T-helper 17 cell (primary cell): ENCODE measurements around the gene KRT74. TPM values are rescaled to one million over a fixed set of nuclear protein-coding genes. Genes with fewer than 3 reads are reported as not detected.

Experiments used
- ATAC-seq: fragments of 150-1000 bp; cut with Tn5 transposase; 2 replicates; pipeline ENCODE4 v1.10.0; 2021; ENCODE audit warnings: mild to moderate bottlenecking, moderate library complexity
- DNase-seq, 3 donors: peaks; one replicate each; pipeline versions ENCODE4 v3.0.0 to v3.0.0-alpha.2; 2020 to 2021
- H3K9me3 ChIP-seq: one replicate; pipeline ENCODE4 v1.7.0; 2013; ENCODE audit warnings: low read length, mild to moderate bottlenecking; ENCODE audit not compliant: control insufficient read depth, poor library complexity, severe bottlenecking
- H3K27ac Mint-ChIP-seq: one replicate; pipeline ENCODE4 v1.8.0; 2022; ENCODE audit warnings: mild to moderate bottlenecking, moderate library complexity, mixed read lengths
- H3K27me3 Mint-ChIP-seq: one replicate; pipeline ENCODE4 v1.8.0; 2022; ENCODE audit warnings: mixed read lengths
- H3K36me3 Mint-ChIP-seq: one replicate; pipeline ENCODE4 v1.8.0; 2022; ENCODE audit warnings: low read depth, mixed read lengths
- H3K4me1 Mint-ChIP-seq: one replicate; pipeline ENCODE4 v1.8.0; 2022; ENCODE audit warnings: mild to moderate bottlenecking, mixed read lengths
- H3K4me3 Mint-ChIP-seq: one replicate; pipeline ENCODE4 v1.8.0; 2022; ENCODE audit warnings: mild to moderate bottlenecking, moderate library complexity, mixed read lengths
- total RNA-seq, 4 donors: library from RNA in 2 of 4; stranded (reverse) in 2 of 4; gene quantifications; one replicate each; pipeline ENCODE4 v1.2.3 and lab custom pipeline; 2022 to 2026

The KRT74 gene
- total RNA-seq = not detected
- 0 reads per million in 2 donors for total RNA-seq (lab: John Stamatoyannopoulos, UW)

DNA sequence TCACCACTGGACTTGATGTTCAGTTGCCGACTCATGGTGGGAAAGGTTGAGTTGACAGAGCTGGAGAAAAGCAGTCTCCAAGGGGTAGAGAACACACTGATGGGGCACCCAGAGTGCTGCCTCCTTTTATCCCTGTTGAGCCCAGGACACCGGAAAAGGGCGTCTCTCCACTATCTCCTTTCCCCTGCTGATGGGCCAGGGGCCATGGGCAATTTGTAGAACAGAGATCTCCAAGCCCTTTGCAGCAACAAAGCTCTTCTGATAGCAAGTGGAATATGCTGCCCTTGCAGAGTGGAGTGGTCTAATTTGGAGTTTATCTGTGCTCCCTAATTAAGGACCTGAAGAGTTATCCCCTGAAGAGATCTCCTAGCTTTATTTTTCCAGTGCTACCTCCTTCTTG, at the start of gene KRT74:
TSS of gene KRT74 (minus strand) at position 101 of the 400 bp plus-strand sequence. CDS start at position 35, 66 bp downstream.
- Mint-ChIP-seq H3K36me3 (peaks cover 4% of the 10 kb centered on the region), H3K4me1 (peaks cover 4% of the 10 kb centered on the region), H3K27me3 (peaks cover 53% of the 10 kb centered on the region), H3K4me3 (no peak within 1 kb of the TSS), H3K27ac (no peak within 1 kb of the TSS)
- no peaks in the 10 kb centered on the region for H3K9me3 ChIP-seq
- no peak for ATAC-seq
- no peak for DNase-seq

DNA sequence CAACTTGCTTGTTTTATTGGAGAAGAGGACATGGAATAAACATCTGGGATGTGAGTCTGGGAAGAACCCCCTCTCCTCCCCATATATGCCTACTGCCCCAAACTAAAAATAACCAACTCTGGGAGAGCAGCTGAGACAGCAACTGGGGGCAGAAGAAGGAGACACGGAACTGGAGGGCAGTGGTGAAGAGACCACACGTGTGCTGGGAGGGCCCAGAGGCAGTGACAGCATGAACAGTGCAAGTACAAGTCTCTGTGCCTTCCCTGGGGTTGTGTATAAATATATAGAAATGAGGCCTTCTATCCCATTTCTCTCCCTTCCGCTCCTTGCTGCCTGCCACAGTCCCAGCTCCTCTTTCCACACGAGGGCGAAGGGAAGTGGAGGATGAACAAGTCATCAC, 48.7 kb upstream of the KRT74 start:
- H3K4me3 Mint-ChIP-seq = no peak overlapping the region
- H3K27ac Mint-ChIP-seq = no peak overlapping the region
- no peak for ATAC-seq
- peaks cover 7% of the 10 kb centered on the region for H3K36me3 Mint-ChIP-seq
- no peaks in the 10 kb centered on the region for H3K9me3 ChIP-seq
- peaks cover 29% of the 10 kb centered on the region for H3K27me3 Mint-ChIP-seq
- H3K4me1 Mint-ChIP-seq = peaks cover 5% of the 10 kb centered on the region
- DNase-seq = no peak

DNA sequence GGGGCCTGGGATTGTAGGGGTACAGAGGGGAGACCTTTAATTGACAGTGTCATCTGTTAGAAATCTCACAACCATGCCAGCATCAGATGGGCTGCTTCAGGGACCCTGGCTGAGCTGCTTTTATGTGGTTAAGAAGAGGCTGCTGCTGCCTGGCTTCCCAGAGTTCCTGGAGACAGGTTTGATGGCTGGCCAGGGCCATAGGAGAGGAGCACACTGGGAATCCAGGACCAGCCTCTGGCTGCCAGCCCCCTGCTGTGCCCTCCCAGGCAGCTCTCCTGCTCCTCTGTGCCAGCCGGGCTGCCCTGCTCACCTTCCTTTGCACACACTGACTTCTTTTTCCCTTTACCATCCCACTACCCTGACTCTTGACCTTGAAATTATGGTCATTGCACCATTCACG, 45.2 kb upstream of the KRT74 start:
- Mint-ChIP-seq H3K4me3 (no peak overlapping the region), H3K27ac (no peak overlapping the region), H3K4me1 (peaks cover 21% of the 10 kb centered on the region), H3K27me3 (peaks cover 48% of the 10 kb centered on the region), H3K36me3 (peaks cover 9% of the 10 kb centered on the region)
- ATAC-seq (no peak), DNase-seq (no peak)
- H3K9me3 ChIP-seq = no peaks in the 10 kb centered on the region

DNA sequence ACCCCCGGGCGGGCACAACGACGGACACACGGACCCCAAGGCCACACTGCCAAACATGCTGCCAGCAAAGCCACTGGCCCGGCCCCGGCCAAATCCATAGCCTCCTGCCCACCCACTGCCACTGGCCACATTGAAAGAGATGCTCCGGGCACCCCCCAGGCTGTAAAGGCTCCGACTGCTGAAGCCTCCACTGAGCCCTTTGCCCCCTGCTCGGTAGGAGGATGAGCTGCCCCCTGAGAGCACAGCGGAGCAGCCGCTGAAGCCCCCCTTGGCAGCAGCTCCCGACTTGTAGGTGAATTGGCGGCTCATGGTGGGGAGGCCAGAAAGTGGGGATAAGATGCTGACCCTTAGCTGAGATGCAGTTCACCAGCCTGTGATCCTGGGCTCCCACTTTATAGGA, 44.6 kb upstream of the KRT74 start, which contains the start of gene KRT73:
TSS of gene KRT73 (minus strand) at position 344 of the 400 bp plus-strand sequence. CDS start at position 309, 35 bp downstream.
- Mint-ChIP-seq H3K27me3 (peaks cover 48% of the 10 kb centered on the region), H3K36me3 (peaks cover 9% of the 10 kb centered on the region), H3K4me1 (peaks cover 24% of the 10 kb centered on the region), H3K27ac (no peak within 1 kb of the TSS), H3K4me3 (no peak within 1 kb of the TSS)
- no peak for DNase-seq
- H3K9me3 ChIP-seq = no peaks in the 10 kb centered on the region
- no peak for ATAC-seq

DNA sequence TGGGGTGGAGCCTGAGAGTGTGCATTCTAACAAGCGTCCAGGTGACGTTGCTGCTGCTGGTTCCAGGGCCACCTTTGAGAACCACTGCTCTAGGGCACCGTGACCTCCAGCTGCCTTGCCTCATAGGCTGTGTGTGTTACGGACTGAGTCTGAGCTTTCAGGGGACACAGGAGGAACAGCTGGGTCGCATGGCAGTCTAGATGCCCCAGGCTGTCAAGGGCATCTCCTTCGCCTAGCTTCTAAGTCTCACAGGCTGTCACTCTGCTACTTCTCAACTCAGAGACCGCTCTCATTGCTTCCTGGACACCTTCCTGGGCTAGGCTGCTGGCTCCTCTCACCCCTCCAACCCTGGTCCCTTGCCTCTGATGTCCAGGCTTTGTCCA, 43.8 kb upstream of the KRT74 start:
- peaks cover 24% of the 10 kb centered on the region for H3K4me1 Mint-ChIP-seq

DNA sequence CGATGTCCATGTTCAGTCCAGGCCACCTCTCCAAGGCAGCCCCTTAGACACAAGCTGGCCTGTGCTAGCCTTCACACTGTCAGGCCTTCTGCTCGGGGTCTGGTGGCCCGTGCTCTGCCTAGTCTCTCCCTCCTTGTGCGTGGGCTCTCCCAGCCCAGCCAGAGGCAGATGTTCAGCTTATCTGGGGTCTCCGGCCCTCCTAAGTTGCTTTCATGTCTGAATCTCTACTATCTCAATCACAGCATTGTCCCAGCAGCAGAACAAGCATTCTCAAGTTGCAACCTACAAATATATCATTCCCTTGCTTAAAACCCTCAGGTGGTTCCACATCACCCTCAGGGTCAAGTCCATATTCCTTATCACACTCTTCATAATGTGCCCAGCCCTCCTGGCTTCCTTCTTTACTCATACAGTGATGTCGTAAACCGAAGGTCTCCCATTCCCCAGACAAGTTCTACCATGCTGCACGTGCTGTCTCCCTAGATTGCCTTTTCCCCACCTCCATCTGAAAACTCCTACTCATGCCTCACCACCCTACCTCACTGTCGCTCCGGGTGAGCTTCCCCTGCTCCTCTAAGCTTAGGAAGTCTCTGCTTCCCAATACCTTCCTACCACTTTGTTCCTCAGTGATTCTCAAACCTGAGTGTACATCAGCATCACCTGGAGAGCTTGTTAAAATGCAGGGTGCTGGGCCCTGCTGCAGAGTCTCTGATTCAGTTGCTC, 43.2 kb upstream of the KRT74 start:
- Mint-ChIP-seq H3K36me3 (peaks cover 7% of the 10 kb centered on the region), H3K4me1 (peaks cover 24% of the 10 kb centered on the region), H3K27me3 (peaks cover 49% of the 10 kb centered on the region), H3K4me3 (no peak overlapping the region), H3K27ac (no peak overlapping the region)
- no peak for DNase-seq
- H3K9me3 ChIP-seq = no peaks in the 10 kb centered on the region
- ATAC-seq = no peak

More for the DNA sequence above, 43.8 kb upstream of the KRT74 start:
- DNase-seq = no peak
- Mint-ChIP-seq H3K4me3 (no peak overlapping the region), H3K27me3 (peaks cover 48% of the 10 kb centered on the region), H3K36me3 (peaks cover 7% of the 10 kb centered on the region), H3K27ac (no peak overlapping the region)
- no peak for ATAC-seq
- H3K9me3 ChIP-seq = no peaks in the 10 kb centered on the region

DNA sequence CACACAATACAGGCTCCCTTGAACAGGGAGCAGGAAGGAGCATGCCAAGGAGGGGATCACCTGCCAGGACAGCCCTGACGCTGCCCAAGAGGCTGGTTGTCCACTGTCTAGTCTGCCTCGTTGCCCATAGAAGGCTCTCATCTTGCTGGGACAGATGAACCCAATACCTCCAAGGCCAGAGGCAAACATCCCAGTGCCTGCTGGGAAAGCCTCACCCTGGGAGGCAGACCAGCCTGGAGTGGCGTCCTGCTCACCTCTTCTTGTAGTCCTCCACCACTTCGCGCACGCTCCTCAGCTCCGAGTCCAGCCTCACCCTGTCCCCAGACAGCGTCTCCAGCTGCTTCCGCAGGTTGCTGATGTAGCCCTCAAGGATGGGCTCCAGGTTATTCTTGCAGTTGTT, 42.3 kb upstream of the KRT74 start:
- no peak overlapping the region for H3K4me3 Mint-ChIP-seq

DNA sequence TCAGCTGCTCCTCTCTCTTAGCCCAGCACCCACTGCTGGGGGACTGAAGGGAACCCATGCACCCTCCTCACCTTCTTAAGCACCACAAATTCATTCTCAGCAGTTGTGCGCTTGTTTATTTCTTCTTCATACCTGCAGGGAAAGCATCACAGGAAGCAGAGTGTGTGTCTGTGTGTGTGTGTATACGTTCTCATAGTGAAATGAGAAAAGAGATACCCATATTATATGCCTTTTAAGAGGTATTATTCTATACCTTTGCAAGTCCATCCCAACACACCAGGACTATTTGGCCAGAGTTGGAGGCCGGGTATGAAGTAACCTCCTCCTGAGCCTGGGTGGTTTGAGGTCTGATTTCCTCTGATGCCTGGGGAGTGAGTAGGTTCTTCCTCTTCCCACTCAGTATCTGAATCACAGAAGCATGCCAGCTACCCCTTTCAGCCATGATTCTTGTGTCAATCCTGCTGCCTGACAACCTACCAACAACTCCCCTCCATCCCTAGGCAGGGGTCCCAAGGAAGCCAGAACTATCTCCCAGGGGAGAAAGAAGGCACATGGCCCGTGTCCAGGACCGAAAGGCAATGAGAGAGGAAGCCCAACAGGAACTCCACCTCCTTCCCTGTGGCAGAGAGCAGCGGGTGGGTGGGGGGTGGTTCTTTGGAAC, 41.7 kb upstream of the KRT74 start:
- H3K4me1 Mint-ChIP-seq = peaks cover 31% of the 10 kb centered on the region
- ATAC-seq = peak; percentile 27
- no peak for DNase-seq
- H3K4me3 Mint-ChIP-seq = no peak overlapping the region
- no peaks in the 10 kb centered on the region for H3K9me3 ChIP-seq
- peak overlapping the region; percentile 91 for H3K27ac Mint-ChIP-seq
- H3K27me3 Mint-ChIP-seq = peaks cover 37% of the 10 kb centered on the region
- H3K36me3 Mint-ChIP-seq = peaks cover 2% of the 10 kb centered on the region

More for the DNA sequence above, 42.3 kb upstream of the KRT74 start:
- no peak for DNase-seq
- no peak for ATAC-seq
- H3K4me1 Mint-ChIP-seq = peaks cover 28% of the 10 kb centered on the region
- H3K27ac Mint-ChIP-seq = peak overlapping the region; percentile 91
- H3K9me3 ChIP-seq = no peaks in the 10 kb centered on the region
- peaks cover 7% of the 10 kb centered on the region for H3K36me3 Mint-ChIP-seq
- peaks cover 43% of the 10 kb centered on the region for H3K27me3 Mint-ChIP-seq

DNA sequence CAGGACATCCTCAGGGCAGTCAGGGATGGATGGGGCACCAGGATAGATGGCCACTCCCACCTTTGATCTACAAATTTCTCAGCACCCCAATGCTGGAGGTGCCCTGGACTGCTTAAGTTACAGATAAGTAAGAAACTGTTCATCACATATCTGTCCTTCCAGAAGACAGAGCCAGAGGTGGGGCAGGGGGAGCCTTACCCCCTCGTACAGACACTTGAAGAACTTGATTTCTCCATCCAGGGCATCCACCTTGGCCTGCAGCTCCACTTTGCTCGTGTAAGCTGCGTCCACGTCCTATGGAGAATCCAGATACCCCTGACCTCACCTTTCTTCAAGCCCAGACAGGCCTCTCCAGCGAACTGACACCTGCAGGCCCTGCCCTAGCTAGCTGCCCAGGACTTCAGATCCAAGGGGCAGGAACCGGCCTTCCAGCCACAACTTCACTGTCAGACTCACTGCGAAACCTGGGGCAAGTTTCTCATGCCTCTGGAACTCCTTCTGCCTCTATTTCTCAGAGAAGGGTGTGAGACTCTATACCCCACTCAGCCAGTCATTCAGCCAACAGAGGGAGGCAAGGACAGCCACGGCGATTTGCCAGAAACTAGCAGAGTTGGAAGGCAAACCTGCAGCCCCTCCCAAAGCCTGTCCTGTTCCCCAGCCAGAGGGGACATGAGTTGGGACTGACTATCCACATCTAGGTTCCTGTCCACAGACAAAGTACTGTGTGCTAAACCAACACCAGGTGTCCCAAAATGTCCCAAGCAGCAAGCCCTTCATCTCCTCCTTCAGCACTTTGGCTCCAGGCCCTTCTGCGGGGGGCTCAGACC, 41.0 kb upstream of the KRT74 start:
- Mint-ChIP-seq H3K27ac (peak overlapping the region; percentile 91), H3K4me3 (no peak overlapping the region), H3K27me3 (peaks cover 37% of the 10 kb centered on the region), H3K4me1 (peaks cover 31% of the 10 kb centered on the region), H3K36me3 (peaks cover 2% of the 10 kb centered on the region)
- no peak for DNase-seq
- no peak for ATAC-seq
- no peaks in the 10 kb centered on the region for H3K9me3 ChIP-seq

DNA sequence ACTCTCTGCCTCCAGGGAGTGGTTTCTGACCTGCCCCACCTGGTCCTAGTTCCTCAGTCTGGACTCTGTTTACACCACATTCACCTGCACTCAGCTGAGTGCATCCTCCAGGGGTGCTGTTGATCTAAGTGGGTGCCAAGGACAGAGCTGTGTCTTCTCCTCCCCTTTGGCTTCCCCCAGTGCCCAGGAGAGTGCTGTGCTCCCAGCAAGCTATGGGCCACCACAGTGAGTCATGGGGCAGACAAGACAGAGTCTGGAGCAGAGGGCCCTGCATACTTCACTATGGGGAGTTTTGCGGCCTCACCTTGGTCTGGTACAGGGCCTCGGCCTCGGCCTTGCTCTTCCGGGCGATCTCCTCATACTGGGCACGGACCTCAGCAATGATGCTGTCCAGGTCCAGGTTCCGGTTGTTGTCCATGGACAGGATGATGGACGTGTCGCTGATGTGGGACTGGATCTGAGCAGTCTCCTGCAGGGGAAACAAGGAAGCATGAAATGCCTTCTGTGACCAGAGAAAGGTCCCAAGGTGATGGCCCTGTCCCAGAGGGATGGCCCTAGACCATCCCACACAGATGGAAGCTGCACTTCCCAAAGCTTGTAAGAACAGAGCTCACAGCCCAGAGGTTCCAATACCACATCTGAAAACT, 39.9 kb upstream of the KRT74 start:
- ATAC-seq (no peak), DNase-seq (no peak)
- Mint-ChIP-seq H3K4me3 (no peak overlapping the region), H3K4me1 (peaks cover 36% of the 10 kb centered on the region), H3K27me3 (peaks cover 37% of the 10 kb centered on the region), H3K27ac (peak overlapping the region; percentile 91), H3K36me3 (peaks cover 2% of the 10 kb centered on the region)
- H3K9me3 ChIP-seq = no peaks in the 10 kb centered on the region

DNA sequence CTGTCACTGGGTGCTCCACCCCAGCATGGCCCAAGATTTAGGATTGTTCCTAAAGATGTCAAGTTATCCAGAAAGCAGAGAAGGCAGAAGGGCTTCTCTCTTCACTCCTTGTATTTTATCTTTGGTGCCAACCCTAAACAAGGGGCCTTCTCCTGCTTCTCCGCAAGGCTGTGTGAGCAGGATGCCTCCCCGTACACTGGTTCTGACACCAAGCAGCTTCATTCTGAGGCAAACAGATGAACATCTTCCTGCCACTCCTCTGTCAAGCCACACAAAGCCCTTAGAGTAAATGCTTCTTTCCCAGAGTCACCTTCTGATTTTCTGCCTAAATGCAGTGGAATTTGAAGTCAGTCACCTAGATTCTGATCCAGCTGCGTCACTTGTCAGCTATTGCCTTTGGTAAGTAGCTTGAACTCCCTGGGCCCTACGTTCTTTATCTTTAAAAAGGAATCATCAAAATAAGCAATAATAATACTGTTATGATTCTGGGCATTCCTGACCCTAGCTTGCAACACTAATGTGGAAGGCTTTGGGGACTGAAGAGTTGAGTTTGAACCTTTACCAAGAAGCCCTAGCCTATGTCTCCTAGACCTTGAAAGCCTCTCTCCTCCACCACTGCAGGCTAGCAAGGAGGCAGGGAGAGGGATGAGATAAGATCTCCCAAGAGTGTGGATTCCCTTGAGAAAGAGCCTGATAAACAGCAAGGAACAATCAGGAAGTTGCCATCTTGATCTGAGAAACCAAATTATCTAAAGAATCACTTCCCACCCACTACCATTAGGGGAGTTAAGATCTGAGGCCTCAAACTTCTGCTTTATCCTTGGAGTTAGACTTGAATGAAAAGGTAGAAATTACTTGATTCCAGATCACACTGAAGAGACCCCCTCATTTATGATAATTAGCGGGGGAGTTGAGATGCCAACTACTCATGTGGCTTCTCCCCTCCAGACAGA, 39.1 kb upstream of the KRT74 start:
- H3K36me3 Mint-ChIP-seq = peaks cover 2% of the 10 kb centered on the region
- H3K27me3 Mint-ChIP-seq = peaks cover 37% of the 10 kb centered on the region
- H3K9me3 ChIP-seq = no peaks in the 10 kb centered on the region
- ATAC-seq (no peak), DNase-seq (no peak)
- peaks cover 36% of the 10 kb centered on the region for H3K4me1 Mint-ChIP-seq
- H3K4me3 Mint-ChIP-seq = peak overlapping the region; percentile 26
- peak overlapping the region; percentile 77 for H3K27ac Mint-ChIP-seq

DNA sequence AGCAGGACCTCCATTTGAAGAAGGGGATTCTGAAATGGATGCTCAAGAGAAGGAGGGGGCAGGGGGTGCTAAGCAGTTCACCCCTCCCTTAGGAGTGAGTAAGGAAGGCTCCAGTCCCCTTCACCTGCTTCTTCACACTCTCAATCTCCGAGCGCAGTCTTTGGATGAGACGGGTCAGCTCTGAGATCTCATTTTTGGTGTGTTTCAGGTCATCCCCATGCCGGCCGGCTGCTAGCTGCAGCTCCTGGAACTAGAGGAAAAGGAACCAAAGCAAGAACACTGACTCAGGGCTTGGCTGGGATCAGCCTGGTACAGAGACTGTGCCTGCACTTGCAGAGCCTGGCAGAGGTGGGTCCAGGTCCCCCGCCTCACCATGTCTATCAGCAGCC, 37.4 kb upstream of the KRT74 start:
- Mint-ChIP-seq H3K4me1 (peaks cover 33% of the 10 kb centered on the region), H3K27me3 (peaks cover 32% of the 10 kb centered on the region), H3K27ac (peak overlapping the region; percentile 77), H3K4me3 (no peak overlapping the region), H3K36me3 (peaks cover 2% of the 10 kb centered on the region)
- H3K9me3 ChIP-seq = no peaks in the 10 kb centered on the region
- no peak for DNase-seq
- no peak for ATAC-seq
